Measurements from ENCODE around the gene ATPAF1. TPM values are rescaled to one million over a fixed set of nuclear protein-coding genes. Genes with fewer than 3 reads are reported as not detected.

ATPAF1 gene
- total and polyA plus RNA-seq, 8 donors = 32.6 to 88.8 (median 39.3) TPM

GRCh38 chr1:46708121-46708520 is 40.0 kb upstream of the ATPAF1 start:
- WGBS, 5 donors = 82 to 94% (median 90%) methylated on average over 1 of the region's 1 CpG
- no peak for DNase-seq
- intact Hi-C loops (cut with DNase I; ENCODE audit: low total_unique reads) = no loop called here
- peaks cover 47 to 90% (median 87%) of the 10 kb centered on the region in 4 donors for H3K36me3 ChIP-seq
- H3K4me3 ChIP-seq = no peak overlapping the region
- no peak overlapping the region for H3K27ac ChIP-seq
- H3K27me3 ChIP-seq = no peaks in the 10 kb centered on the region
- peaks cover 0 to 68% (median 39%) of the 10 kb centered on the region in 4 donors for H3K4me1 ChIP-seq
- no peaks in the 10 kb centered on the region for H3K9me3 ChIP-seq
- TF ChIP-seq EP300 (IDR thresholded peaks at IDR 0.05) (no peak), POLR2A (IDR thresholded peaks at IDR 0.05) (no peak), POLR2AphosphoS5 (IDR thresholded peaks at IDR 0.05) (no peak)
- TF ChIP-seq, protein P1, sequence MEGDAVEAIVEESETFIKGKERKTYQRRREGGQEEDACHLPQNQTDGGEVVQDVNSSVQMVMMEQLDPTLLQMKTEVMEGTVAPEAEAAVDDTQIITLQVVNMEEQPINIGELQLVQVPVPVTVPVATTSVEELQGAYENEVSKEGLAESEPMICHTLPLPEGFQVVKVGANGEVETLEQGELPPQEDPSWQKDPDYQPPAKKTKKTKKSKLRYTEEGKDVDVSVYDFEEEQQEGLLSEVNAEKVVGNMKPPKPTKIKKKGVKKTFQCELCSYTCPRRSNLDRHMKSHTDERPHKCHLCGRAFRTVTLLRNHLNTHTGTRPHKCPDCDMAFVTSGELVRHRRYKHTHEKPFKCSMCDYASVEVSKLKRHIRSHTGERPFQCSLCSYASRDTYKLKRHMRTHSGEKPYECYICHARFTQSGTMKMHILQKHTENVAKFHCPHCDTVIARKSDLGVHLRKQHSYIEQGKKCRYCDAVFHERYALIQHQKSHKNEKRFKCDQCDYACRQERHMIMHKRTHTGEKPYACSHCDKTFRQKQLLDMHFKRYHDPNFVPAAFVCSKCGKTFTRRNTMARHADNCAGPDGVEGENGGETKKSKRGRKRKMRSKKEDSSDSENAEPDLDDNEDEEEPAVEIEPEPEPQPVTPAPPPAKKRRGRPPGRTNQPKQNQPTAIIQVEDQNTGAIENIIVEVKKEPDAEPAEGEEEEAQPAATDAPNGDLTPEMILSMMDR (IDR thresholded peaks at IDR 0.05) = no peak

GRCh38 chr1:46705408-46705807 is 37.2 kb upstream of the ATPAF1 start:
- Histone ChIP-seq H3K9me3 (no peaks in the 10 kb centered on the region), H3K4me3 (no peak overlapping the region), H3K27ac (peak overlapping the region in 4 of 5 donors; percentile 14 to 63 (median 58)), H3K36me3 (peaks cover 42 to 89% (median 85%) of the 10 kb centered on the region in 4 donors), H3K4me1 (peaks cover 4 to 62% (median 42%) of the 10 kb centered on the region in 4 donors), H3K27me3 (no peaks in the 10 kb centered on the region)
- peak in 2 of 3 donors; percentile 52 to 56 for TF ChIP-seq POLR2AphosphoS5 (IDR thresholded peaks at IDR 0.05)
- TF ChIP-seq, protein P1 (IDR thresholded peaks at IDR 0.05) = no peak
- WGBS, 5 donors = 27 to 58% (median 54%) methylated on average over 9 of the region's 9 CpGs
- intact Hi-C loops (cut with DNase I; ENCODE audit: low total_unique reads) = no loop called here
- DNase-seq = peak; percentile 54 to 74

DNA sequence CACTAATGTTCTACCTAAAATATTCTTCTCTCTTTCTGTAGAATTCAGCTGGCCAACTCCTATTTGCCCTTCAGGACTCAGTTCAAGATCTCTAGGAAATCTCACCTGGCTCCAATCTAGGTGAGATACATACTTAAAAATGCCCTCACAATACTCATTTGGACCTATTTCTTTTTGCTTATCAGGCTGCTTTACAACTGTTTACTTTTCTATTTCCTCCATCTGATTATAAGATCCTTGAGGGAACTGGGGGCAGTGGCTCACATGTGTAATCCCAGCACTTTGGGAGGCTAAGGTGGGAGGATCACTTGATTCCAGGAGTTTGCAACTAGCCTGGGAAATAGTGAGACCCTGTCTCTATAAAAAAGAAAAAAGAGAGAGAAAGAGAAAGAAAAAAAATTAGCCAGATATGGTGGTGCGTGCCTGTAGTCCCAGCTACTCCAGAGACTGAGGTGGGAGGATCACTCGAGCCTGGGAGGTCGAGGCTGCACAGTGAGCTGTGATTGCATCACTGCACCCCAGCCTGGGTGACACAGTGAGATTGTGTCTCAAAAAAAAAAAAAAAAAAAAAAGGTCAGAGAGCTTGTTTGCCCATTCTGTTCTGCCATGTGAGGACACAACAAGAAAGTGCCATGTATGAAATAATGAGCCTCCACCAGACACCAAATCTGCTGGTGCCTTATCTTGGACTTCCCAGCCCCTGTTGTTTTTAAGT is 35.9 kb upstream of the ATPAF1 start:
- Histone ChIP-seq H3K9me3 (no peaks in the 10 kb centered on the region), H3K27ac (peak overlapping the region in 3 of 5 donors; percentile 14 to 66 (median 61)), H3K27me3 (no peaks in the 10 kb centered on the region), H3K36me3 (peaks cover 35 to 85% (median 82%) of the 10 kb centered on the region in 4 donors), H3K4me1 (peaks cover 4 to 50% (median 33%) of the 10 kb centered on the region in 4 donors), H3K4me3 (no peak overlapping the region)
- TF ChIP-seq, protein P1 (IDR thresholded peaks at IDR 0.05) = no peak
- TF ChIP-seq EP300 (IDR thresholded peaks at IDR 0.05) (no peak), POLR2A (IDR thresholded peaks at IDR 0.05) (no peak), POLR2AphosphoS5 (IDR thresholded peaks at IDR 0.05) (no peak)
- 38 to 61% (median 52%) methylated on average over 3 of the region's 3 CpGs for WGBS, 5 donors
- intact Hi-C loops (cut with DNase I; ENCODE audit: low total_unique reads) = no loop called here
- DNase-seq = no peak

- intact Hi-C loops (cut with DNase I; ENCODE audit: low total_unique reads) = no loop called here
- no peak overlapping the region for H3K4me3 ChIP-seq
- H3K4me1 ChIP-seq = peaks cover 4 to 41% (median 32%) of the 10 kb centered on the region in 4 donors
- H3K27ac ChIP-seq = no peak overlapping the region
- TF ChIP-seq, protein P1 (IDR thresholded peaks at IDR 0.05) = no peak
- TF ChIP-seq POLR2AphosphoS5 (IDR thresholded peaks at IDR 0.05) = no peak
- TF ChIP-seq POLR2A (IDR thresholded peaks at IDR 0.05) = no peak
- no peak for TF ChIP-seq EP300 (IDR thresholded peaks at IDR 0.05)
- peaks cover 22 to 88% (median 84%) of the 10 kb centered on the region in 4 donors for H3K36me3 ChIP-seq
- no peak for DNase-seq
- WGBS, 5 donors = 56 to 71% (median 63%) methylated on average over 3 of the region's 3 CpGs
- H3K27me3 ChIP-seq = no peaks in the 10 kb centered on the region
- no peaks in the 10 kb centered on the region for H3K9me3 ChIP-seq
Observed at GRCh38 chr1:46699666-46700065, 31.5 kb upstream of the ATPAF1 start.

Measured in stomach (tissue), 9 donors.